Activated naive CD8-positive, alpha-beta T cell treated with anti-CD3 and anti-CD28 coated beads, Interleukin-2, amount 50 U/mL, for 24 hours (primary cell): ENCODE data around the gene GPR183.
A peak's percentile ranks its signal among the peaks of the same experiment; 100 is the strongest.

ENCODE experiments used
- ATAC-seq: fragments of 150-1000 bp; cut with Tn5 transposase; one replicate; pipeline ENCODE4 v1.10.0; 2021
- DNase-seq: peaks from one replicate; pipeline ENCODE4 v3.0.0; 2021
- H3K27ac Mint-ChIP-seq: one replicate; pipeline ENCODE4 v1.8.0; 2021; ENCODE audit warnings: mild to moderate bottlenecking, mixed read lengths
- H3K27me3 Mint-ChIP-seq: one replicate; pipeline ENCODE4 v1.8.0; 2021; ENCODE audit warnings: mixed read lengths
- H3K36me3 Mint-ChIP-seq: one replicate; pipeline ENCODE4 v1.8.0; 2021; ENCODE audit warnings: low read depth, mixed read lengths
- H3K4me1 Mint-ChIP-seq: one replicate; pipeline ENCODE4 v1.8.0; 2021; ENCODE audit warnings: mixed read lengths
- H3K4me3 Mint-ChIP-seq: one replicate; pipeline ENCODE4 v1.8.0; 2021; ENCODE audit warnings: mild to moderate bottlenecking, moderate library complexity, mixed read lengths
- H3K9me3 Mint-ChIP-seq: one replicate; pipeline ENCODE4 v1.8.0; 2021; ENCODE audit warnings: mixed read lengths

Gene GPR183

GRCh38 chr13:99327761-99328160 is 20.6 kb upstream of the GPR183 start:
- ATAC-seq, result no peak
- peaks cover 69% of the 10 kb centered on the region for H3K36me3 Mint-ChIP-seq
- peaks cover 84% of the 10 kb centered on the region for H3K4me1 Mint-ChIP-seq
- H3K27ac Mint-ChIP-seq, result no peak overlapping the region
- no peaks in the 10 kb centered on the region for H3K9me3 Mint-ChIP-seq
- no peak for DNase-seq
- H3K4me3 Mint-ChIP-seq, result no peak overlapping the region
- no peaks in the 10 kb centered on the region for H3K27me3 Mint-ChIP-seq

GRCh38 chr13:99327126-99327525 is 19.9 kb upstream of the GPR183 start:
- Mint-ChIP-seq H3K4me3 (no peak overlapping the region), H3K9me3 (no peaks in the 10 kb centered on the region), H3K4me1 (peaks cover 84% of the 10 kb centered on the region), H3K36me3 (peaks cover 64% of the 10 kb centered on the region), H3K27ac (no peak overlapping the region), H3K27me3 (no peaks in the 10 kb centered on the region)
- DNase-seq (no peak), ATAC-seq (no peak)

GRCh38 chr13:99326012-99326411 is 18.8 kb upstream of the GPR183 start:
- Mint-ChIP-seq H3K27ac (peak overlapping the region; percentile 71), H3K9me3 (no peaks in the 10 kb centered on the region), H3K36me3 (peaks cover 55% of the 10 kb centered on the region), H3K4me3 (no peak overlapping the region), H3K27me3 (no peaks in the 10 kb centered on the region), H3K4me1 (peaks cover 84% of the 10 kb centered on the region)
- DNase-seq (no peak), ATAC-seq (no peak)

GRCh38 chr13:99323488-99323887 is 16.3 kb upstream of the GPR183 start:
- H3K4me1 Mint-ChIP-seq, result peaks cover 84% of the 10 kb centered on the region
- no peaks in the 10 kb centered on the region for H3K9me3 Mint-ChIP-seq
- H3K36me3 Mint-ChIP-seq, result peaks cover 41% of the 10 kb centered on the region
- H3K27ac Mint-ChIP-seq, result peak overlapping the region; percentile 98
- H3K27me3 Mint-ChIP-seq, result no peaks in the 10 kb centered on the region
- ATAC-seq (no peak), DNase-seq (no peak)
- no peak overlapping the region for H3K4me3 Mint-ChIP-seq

GRCh38 chr13:99322297-99323103 is 15.3 kb upstream of the GPR183 start:
- H3K27ac Mint-ChIP-seq, result peak overlapping the region; percentile 98
- H3K4me3 Mint-ChIP-seq, result peak overlapping the region; percentile 62
- peaks cover 38% of the 10 kb centered on the region for H3K36me3 Mint-ChIP-seq
- no peaks in the 10 kb centered on the region for H3K9me3 Mint-ChIP-seq
- H3K27me3 Mint-ChIP-seq, result no peaks in the 10 kb centered on the region
- peaks cover 84% of the 10 kb centered on the region for H3K4me1 Mint-ChIP-seq
- ATAC-seq, result peak; percentile 88
- DNase-seq, result no peak

DNA sequence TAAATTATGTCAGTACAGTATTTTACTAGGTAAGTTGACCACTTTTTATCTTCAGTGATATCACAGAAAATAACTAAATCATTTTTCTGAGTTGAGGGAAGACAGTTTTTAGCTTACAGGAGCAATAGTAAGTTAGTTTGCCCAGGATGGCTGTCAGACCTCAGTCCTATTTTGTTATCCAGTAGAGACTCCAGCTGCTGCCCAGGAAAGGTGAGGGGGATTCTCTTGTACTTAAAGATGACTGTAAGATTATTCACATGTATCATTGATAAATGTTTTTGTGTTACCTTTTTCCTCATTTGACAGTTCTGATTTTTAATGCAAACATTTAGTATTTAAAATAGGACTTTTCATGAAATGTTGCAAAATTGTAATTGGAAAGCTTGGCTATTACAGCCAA is 14.5 kb upstream of the GPR183 start:
- Mint-ChIP-seq H3K36me3 (peaks cover 39% of the 10 kb centered on the region), H3K4me3 (peak overlapping the region; percentile 62), H3K27ac (peak overlapping the region; percentile 98), H3K27me3 (no peaks in the 10 kb centered on the region), H3K4me1 (peaks cover 84% of the 10 kb centered on the region), H3K9me3 (no peaks in the 10 kb centered on the region)
- no peak for ATAC-seq
- no peak for DNase-seq

DNA sequence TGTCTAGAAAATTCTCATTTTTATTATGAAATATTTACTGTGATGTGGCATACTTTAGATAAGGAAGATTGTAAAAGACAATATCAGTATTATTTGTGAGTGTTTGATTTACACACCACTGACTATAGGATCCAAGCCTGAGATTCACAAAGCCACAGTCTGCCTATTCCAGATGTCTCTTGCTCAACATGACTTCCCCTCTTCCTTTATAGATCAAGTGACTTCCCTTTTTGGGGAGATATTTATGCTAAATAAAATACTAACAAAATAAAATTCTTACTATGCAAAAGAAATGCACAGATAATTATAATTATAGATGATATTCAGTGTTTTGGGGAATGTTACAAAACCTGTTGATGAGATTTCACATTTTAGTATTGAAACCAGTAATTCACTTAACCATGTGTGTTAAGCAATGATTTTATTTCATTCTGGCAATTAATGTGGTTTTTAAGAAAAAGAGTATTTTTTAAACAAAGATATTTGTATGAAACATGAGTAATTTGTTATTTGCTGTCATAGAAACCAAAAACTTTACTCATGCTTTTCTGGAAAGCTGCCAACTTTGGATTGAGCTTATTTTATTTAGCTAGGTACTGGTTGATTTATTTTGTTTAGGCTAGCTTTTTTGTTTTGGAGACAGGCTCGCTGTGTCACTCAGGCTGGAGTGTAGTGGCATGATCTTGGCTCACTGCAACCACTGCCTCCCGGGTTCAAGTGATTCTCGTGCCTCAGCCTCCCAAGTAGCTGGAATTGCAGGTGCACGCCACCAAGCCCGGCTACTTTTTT is 13.7 kb upstream of the GPR183 start:
- no peaks in the 10 kb centered on the region for H3K9me3 Mint-ChIP-seq
- H3K36me3 Mint-ChIP-seq, result peaks cover 45% of the 10 kb centered on the region
- peaks cover 86% of the 10 kb centered on the region for H3K4me1 Mint-ChIP-seq
- no peak for DNase-seq
- H3K4me3 Mint-ChIP-seq, result no peak overlapping the region
- no peaks in the 10 kb centered on the region for H3K27me3 Mint-ChIP-seq
- peak overlapping the region; percentile 98 for H3K27ac Mint-ChIP-seq
- no peak for ATAC-seq

DNA sequence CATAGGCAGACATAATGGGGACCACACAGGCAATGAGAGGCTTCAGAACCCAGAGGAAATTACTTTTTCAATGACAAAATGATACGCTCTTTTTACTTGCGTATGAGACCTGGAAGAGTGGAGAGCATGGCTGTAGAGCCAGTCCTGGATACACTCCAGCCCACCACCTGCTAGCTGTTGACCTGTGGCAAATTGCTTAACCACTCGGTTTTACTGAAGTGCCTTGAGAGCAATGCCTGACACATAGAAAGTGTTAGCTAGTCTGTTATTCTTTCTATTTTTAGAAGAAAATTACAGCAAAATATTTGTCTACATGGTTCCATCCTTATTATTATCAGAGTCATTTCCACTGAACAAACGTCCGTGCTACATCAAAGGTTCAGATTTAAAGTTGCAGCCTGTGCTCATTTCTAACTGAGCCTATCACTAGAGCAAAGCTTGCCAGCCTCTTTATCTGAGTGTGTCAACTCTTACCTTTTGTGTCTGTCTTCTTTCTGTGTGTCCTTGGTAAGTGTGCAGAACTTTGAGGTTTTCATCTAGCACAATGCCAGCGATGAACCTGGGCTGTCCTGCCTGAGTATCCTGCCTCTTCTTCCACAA is 9.6 kb upstream of the GPR183 start:
- Mint-ChIP-seq H3K36me3 (peaks cover 47% of the 10 kb centered on the region), H3K4me1 (peaks cover 85% of the 10 kb centered on the region), H3K27ac (peak overlapping the region; percentile 98), H3K4me3 (peak overlapping the region; percentile 29), H3K27me3 (no peaks in the 10 kb centered on the region), H3K9me3 (no peaks in the 10 kb centered on the region)
- ATAC-seq (no peak), DNase-seq (no peak)

DNA sequence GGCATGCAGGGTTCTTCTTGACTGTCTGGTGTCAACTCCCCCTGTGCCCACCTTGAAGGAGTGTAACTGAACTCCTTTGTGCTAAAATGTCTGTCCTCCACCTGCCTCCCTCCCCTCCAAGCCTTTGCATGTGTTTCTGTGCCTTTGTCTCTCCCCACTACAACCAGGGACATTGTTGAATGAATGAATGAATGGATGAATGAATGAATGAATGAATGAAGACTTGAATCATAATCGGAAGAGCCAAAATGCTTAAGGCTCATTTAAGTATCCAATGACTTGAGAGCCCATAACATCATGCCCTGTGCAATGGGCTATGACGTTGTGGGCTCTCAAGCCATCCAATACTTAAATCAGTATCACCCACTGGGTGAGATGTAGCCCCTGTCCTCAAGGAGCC is 9.0 kb upstream of the GPR183 start:
- Mint-ChIP-seq H3K36me3 (peaks cover 47% of the 10 kb centered on the region), H3K4me1 (peaks cover 85% of the 10 kb centered on the region), H3K4me3 (peak overlapping the region; percentile 5), H3K27ac (peak overlapping the region; percentile 98), H3K27me3 (no peaks in the 10 kb centered on the region), H3K9me3 (no peaks in the 10 kb centered on the region)
- DNase-seq (no peak), ATAC-seq (no peak)

GRCh38 chr13:99315186-99315585 is 8.0 kb upstream of the GPR183 start:
- peak overlapping the region; percentile 98 for H3K27ac Mint-ChIP-seq
- ATAC-seq (peak; percentile 59), DNase-seq (no peak)
- H3K36me3 Mint-ChIP-seq, result peaks cover 47% of the 10 kb centered on the region
- peak overlapping the region; percentile 73 for H3K4me3 Mint-ChIP-seq
- no peaks in the 10 kb centered on the region for H3K27me3 Mint-ChIP-seq
- H3K4me1 Mint-ChIP-seq, result peaks cover 85% of the 10 kb centered on the region
- H3K9me3 Mint-ChIP-seq, result no peaks in the 10 kb centered on the region

- ATAC-seq (peak; percentile 74), DNase-seq (peak; percentile 64)
- H3K9me3 Mint-ChIP-seq, result no peaks in the 10 kb centered on the region
- peaks cover 86% of the 10 kb centered on the region for H3K4me1 Mint-ChIP-seq
- peak overlapping the region; percentile 73 for H3K4me3 Mint-ChIP-seq
- H3K36me3 Mint-ChIP-seq, result peaks cover 50% of the 10 kb centered on the region
- peak overlapping the region; percentile 98 for H3K27ac Mint-ChIP-seq
- H3K27me3 Mint-ChIP-seq, result no peaks in the 10 kb centered on the region
These were observed 7.5 kb upstream of the GPR183 start for GRCh38 chr13:99314640-99315176.

GRCh38 chr13:99313941-99314340 is 6.7 kb upstream of the GPR183 start:
- H3K9me3 Mint-ChIP-seq, result no peaks in the 10 kb centered on the region
- no peak for ATAC-seq
- H3K36me3 Mint-ChIP-seq, result peaks cover 52% of the 10 kb centered on the region
- no peaks in the 10 kb centered on the region for H3K27me3 Mint-ChIP-seq
- H3K4me3 Mint-ChIP-seq, result peak overlapping the region; percentile 73
- DNase-seq, result no peak
- peak overlapping the region; percentile 98 for H3K27ac Mint-ChIP-seq
- peaks cover 88% of the 10 kb centered on the region for H3K4me1 Mint-ChIP-seq

DNA sequence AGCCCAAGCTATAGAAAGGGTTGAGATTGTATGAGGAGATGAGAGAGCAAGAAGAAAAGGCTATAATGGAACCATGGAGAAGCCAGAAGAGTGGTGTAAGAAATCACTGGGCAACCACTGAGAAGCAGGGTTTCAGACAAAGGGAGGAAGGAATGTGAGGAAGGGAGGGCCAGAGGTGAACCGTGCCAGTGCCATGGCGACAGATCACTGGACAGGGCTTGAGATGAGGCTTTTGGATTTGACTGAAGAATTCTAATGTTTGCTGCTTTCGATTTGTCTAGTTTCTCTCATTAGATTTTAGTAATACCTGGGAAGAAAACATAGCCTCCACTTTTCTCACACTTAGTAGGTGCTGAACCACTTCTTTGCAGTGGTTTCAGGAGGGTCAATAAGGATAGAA is 6.3 kb upstream of the GPR183 start:
- H3K4me1 Mint-ChIP-seq, result peaks cover 88% of the 10 kb centered on the region
- H3K36me3 Mint-ChIP-seq, result peaks cover 51% of the 10 kb centered on the region

DNA sequence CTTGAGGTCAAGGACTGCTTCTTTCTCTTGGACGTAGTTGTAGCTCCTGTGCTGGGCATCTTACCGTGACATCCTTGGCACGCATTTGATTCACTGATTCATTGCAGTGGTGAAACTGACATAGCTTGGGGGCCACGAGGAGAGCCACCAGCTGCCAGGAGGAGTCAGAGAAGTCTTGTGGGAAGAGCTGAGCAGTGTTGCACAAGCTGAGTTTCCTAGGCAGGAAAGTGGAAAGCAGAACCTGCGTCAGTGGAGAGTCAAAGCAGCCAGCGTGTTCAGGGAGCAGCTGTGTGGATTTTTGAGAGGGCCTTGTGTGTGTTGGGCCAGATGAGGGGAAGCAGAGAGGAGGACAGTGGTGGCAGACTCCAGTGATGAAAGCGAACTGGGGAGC is 5.3 kb upstream of the GPR183 start:
- Mint-ChIP-seq H3K27ac (peak overlapping the region; percentile 84), H3K4me3 (peak overlapping the region; percentile 25)
- no peak for DNase-seq

More for the DNA sequence above, 6.3 kb upstream of the GPR183 start:
- no peaks in the 10 kb centered on the region for H3K27me3 Mint-ChIP-seq
- peak overlapping the region; percentile 98 for H3K27ac Mint-ChIP-seq
- no peak for DNase-seq
- no peaks in the 10 kb centered on the region for H3K9me3 Mint-ChIP-seq
- ATAC-seq, result no peak
- peak overlapping the region; percentile 73 for H3K4me3 Mint-ChIP-seq

More for the DNA sequence above, 5.3 kb upstream of the GPR183 start:
- Mint-ChIP-seq H3K36me3 (peaks cover 55% of the 10 kb centered on the region), H3K4me1 (peaks cover 98% of the 10 kb centered on the region), H3K9me3 (no peaks in the 10 kb centered on the region), H3K27me3 (no peaks in the 10 kb centered on the region)
- no peak for ATAC-seq
